Peyer's patch (tissue), 4 donors: ENCODE data around the gene RABGGTA.

ENCODE experiments used
- CTCF ChIP-seq, 6 experiments: fragments of 450-650 bp in 4 of 6; fragments of 200-600 bp in 2 of 6; sonication (generic) in 1 of 6; IDR thresholded peaks; one replicate each; pipeline ENCODE4 v1.5.1; 2017 to 2019; ENCODE audit warnings: antibody characterized with exemption in 6 of 6, mild to moderate bottlenecking in 3 of 6, moderate library complexity in 1 of 6
- POLR2A ChIP-seq, 2 donors: fragments of 450-650 bp; IDR thresholded peaks; one replicate each; pipeline ENCODE4 v1.5.1; 2017; ENCODE audit warnings: antibody characterized with exemption in 2 of 2, mild to moderate bottlenecking in 2 of 2, moderate library complexity in 2 of 2

GRCh38 chr14:24304019-24304387 lies 32.6 kb upstream of the RABGGTA start:
- no peak for TF ChIP-seq CTCF (IDR thresholded peaks at IDR 0.05)
- TF ChIP-seq POLR2A (IDR thresholded peaks at IDR 0.05), result no peak
